CD14-positive monocyte (primary cell): ENCODE data around the gene PRLH. TPM values are rescaled to one million over a fixed set of nuclear protein-coding genes. Genes with fewer than 3 reads are reported as not detected.
A peak's percentile ranks its signal among the peaks of the same experiment; 100 is the strongest.

Experiments
- DNase-seq, 3 donors: peaks; one replicate each; pipeline ENCODE4 v3.0.0-alpha.2; 2011 to 2022
- H2AFZ ChIP-seq: 2 replicates; pipeline ENCODE4 v1.6.0; 2012; ENCODE audit warnings: mild to moderate bottlenecking, low read depth, low read length, inconsistent platforms; ENCODE audit not compliant: insufficient read depth, poor library complexity, severe bottlenecking
- H3K27ac ChIP-seq, 2 donors: 1 replicate in 1 of 2; 2 replicates in 1 of 2; pipeline ENCODE4 v1.5.1; 2012 to 2013; ENCODE audit warnings: low read length in 2 of 2, control low read depth in 1 of 2, inconsistent platforms in 1 of 2, low read depth in 1 of 2, mild to moderate bottlenecking in 1 of 2
- H3K27me3 ChIP-seq, 2 donors: one replicate each; pipeline versions ENCODE4 v1.6.0 to v1.6.1; 2011 to 2013; ENCODE audit warnings: low read length in 2 of 2; ENCODE audit not compliant: control insufficient read depth in 2 of 2, insufficient read depth in 2 of 2
- H3K36me3 ChIP-seq, 2 donors: replicated peaks in 1 of 2; 1 replicate in 1 of 2; 2 replicates in 1 of 2; pipeline versions ENCODE4 v1.5.1 to v1.6.1; 2012 to 2013; ENCODE audit warnings: low read length in 2 of 2, control low read depth in 1 of 2, inconsistent platforms in 1 of 2, mild to moderate bottlenecking in 1 of 2; ENCODE audit not compliant: insufficient read depth in 2 of 2, control insufficient read depth in 1 of 2
- H3K4me1 ChIP-seq, 2 donors: 1 replicate in 1 of 2; 2 replicates in 1 of 2; pipeline versions ENCODE4 v1.5.1 to v1.6.1; 2012 to 2013; ENCODE audit warnings: low read length in 2 of 2, control low read depth in 1 of 2, inconsistent platforms in 1 of 2, mild to moderate bottlenecking in 1 of 2, moderate library complexity in 1 of 2; ENCODE audit not compliant: insufficient read depth in 2 of 2, control insufficient read depth in 1 of 2
- H3K4me2 ChIP-seq: replicated peaks from 2 replicates; pipeline ENCODE3; 2012; ENCODE audit warnings: low read length, moderate library complexity, mild to moderate bottlenecking; ENCODE audit not compliant: poor library complexity, severe bottlenecking; ENCODE audit errors: extremely low read depth
- H3K4me3 ChIP-seq, 3 experiments: fragments of 200-600 bp in 1 of 3; sonication (generic) in 1 of 3; replicated peaks in 1 of 3; 1 replicate in 2 of 3; 2 replicates in 1 of 3; pipeline ENCODE4 v1.5.1; 2011 to 2013; ENCODE audit warnings: low read length in 3 of 3, mild to moderate bottlenecking in 3 of 3, control low read depth in 2 of 3, low read depth in 2 of 3, inconsistent platforms in 1 of 3, moderate library complexity in 1 of 3
- H3K79me2 ChIP-seq: 2 replicates; pipeline ENCODE4 v1.6.0; 2012; ENCODE audit warnings: mild to moderate bottlenecking, control low read depth, inconsistent platforms, low read length, moderate library complexity; ENCODE audit not compliant: insufficient read depth
- H3K9ac ChIP-seq: 2 replicates; pipeline ENCODE4 v1.6.0; 2017; ENCODE audit warnings: low read length, mild to moderate bottlenecking; ENCODE audit not compliant: insufficient read depth, poor library complexity, severe bottlenecking
- H3K9me3 ChIP-seq, 2 donors: replicated peaks in 1 of 2; 1 replicate in 1 of 2; 2 replicates in 1 of 2; pipeline versions ENCODE4 v1.5.1 to v1.6.1; 2012 to 2013; ENCODE audit warnings: low read length in 2 of 2, control low read depth in 1 of 2; ENCODE audit not compliant: control insufficient read depth in 1 of 2, insufficient read depth in 1 of 2
- H4K20me1 ChIP-seq: 2 replicates; pipeline ENCODE4 v1.6.0; 2012; ENCODE audit warnings: mild to moderate bottlenecking, low read length, control low read depth, moderate library complexity; ENCODE audit not compliant: insufficient read depth
- H3K27ac Mint-ChIP-seq, 7 donors: one replicate each; pipeline ENCODE4 v1.8.0; 2020; ENCODE audit warnings: mild to moderate bottlenecking in 7 of 7, mixed read lengths in 7 of 7, moderate library complexity in 6 of 7, inconsistent platforms in 2 of 7
- H3K27me3 Mint-ChIP-seq, 3 donors: one replicate each; pipeline ENCODE4 v1.8.0; 2021 to 2022; ENCODE audit warnings: low read depth in 3 of 3, mild to moderate bottlenecking in 3 of 3, mixed read lengths in 3 of 3, moderate library complexity in 3 of 3, inconsistent platforms in 1 of 3
- H3K36me3 Mint-ChIP-seq, 2 donors: one replicate each; pipeline ENCODE4 v1.8.0; 2020; ENCODE audit warnings: mixed read lengths in 2 of 2, inconsistent platforms in 1 of 2, mild to moderate bottlenecking in 1 of 2
- H3K4me1 Mint-ChIP-seq: one replicate; pipeline ENCODE4 v1.8.0; 2020; ENCODE audit warnings: mild to moderate bottlenecking, mixed read lengths
- H3K4me3 Mint-ChIP-seq, 2 donors: one replicate each; pipeline ENCODE4 v1.8.0; 2020; ENCODE audit warnings: mild to moderate bottlenecking in 2 of 2, mixed read lengths in 2 of 2, moderate library complexity in 1 of 2
- H3K9me3 Mint-ChIP-seq, 7 donors: one replicate each; pipeline ENCODE4 v1.8.0; 2020 to 2022; ENCODE audit warnings: mixed read lengths in 7 of 7, mild to moderate bottlenecking in 6 of 7, moderate library complexity in 6 of 7, inconsistent platforms in 2 of 7
- CTCF ChIP-seq: fragments of 200-600 bp; IDR thresholded peaks from one replicate; pipeline ENCODE4 v1.8.0; 2022; ENCODE audit warnings: antibody characterized with exemption, mild to moderate bottlenecking
- WGBS: methylation state at CpG from one replicate; pipeline ENCODE4 v1.1.5; 2013; ENCODE audit warnings: missing lambda C conversion rate; ENCODE audit not compliant: insufficient coverage; 5-methylcytosine and 5-hydroxymethylcytosine counted together
- intact Hi-C, 2 donors: fragments of 100-400 bp; cut with micrococcal nuclease; formaldehyde crosslinking; loops; one replicate each; pipeline versions ENCODE4 v1.15.0 to v1.15.1; 2023
- polyA plus RNA-seq, 3 donors: library from polyadenylated mRNA; depleted of rRNA in 1 of 3; unstranded in 2 of 3; stranded (reverse) in 1 of 3; fragments of 300-500 nt in 2 of 3; fragments of >200 nt in 1 of 3; fragmentation: Illumina TruSeq in 2 of 3; gene quantifications; 1 replicate in 2 of 3; 2 replicates in 1 of 3; pipeline ENCODE4 v1.2.3, GENCODE V29; 2012 to 2021

Gene PRLH
- polyA plus RNA-seq, 3 donors: not detected

- H3K4me3 ChIP-seq: no peak overlapping the region
- no peaks in the 10 kb centered on the region for H3K4me1 ChIP-seq
- H3K4me2 ChIP-seq: no peak overlapping the region
- Mint-ChIP-seq H3K27ac (peak overlapping the region in 1 of 7 donors; percentile 49), H3K4me3 (no peak overlapping the region), H3K4me1 (no peaks in the 10 kb centered on the region), H3K36me3 (no peaks in the 10 kb centered on the region), H3K9me3 (peaks cover 0 to 6% (median 0%) of the 10 kb centered on the region in 7 donors), H3K27me3 (peaks cover 7 to 13% (median 8%) of the 10 kb centered on the region in 3 donors)
- peaks cover 0 to 2% of the 10 kb centered on the region in 2 donors for H3K27me3 ChIP-seq
- no peaks in the 10 kb centered on the region for H4K20me1 ChIP-seq
- intact Hi-C loops: no loop called here
- no peak for DNase-seq
- no peaks in the 10 kb centered on the region for H3K9me3 ChIP-seq
- no peak overlapping the region for H2AFZ ChIP-seq
- no peak overlapping the region for H3K9ac ChIP-seq
- H3K27ac ChIP-seq: no peak overlapping the region
- H3K79me2 ChIP-seq: no peaks in the 10 kb centered on the region
- no peaks in the 10 kb centered on the region for H3K36me3 ChIP-seq
- 70% methylated on average over 6 of the region's 8 CpGs for WGBS
- TF ChIP-seq CTCF: no peak
Measured at GRCh38 chr2:237546040-237546875, 20.1 kb upstream of the PRLH start.

GRCh38 chr2:237546876-237547395 is 19.4 kb upstream of the PRLH start:
- H3K36me3 ChIP-seq: no peaks in the 10 kb centered on the region
- H4K20me1 ChIP-seq: no peaks in the 10 kb centered on the region
- H3K4me3 ChIP-seq: no peak overlapping the region
- TF ChIP-seq CTCF: no peak
- Mint-ChIP-seq H3K27me3 (peaks cover 8 to 13% (median 13%) of the 10 kb centered on the region in 3 donors), H3K36me3 (no peaks in the 10 kb centered on the region), H3K9me3 (peaks cover 0 to 5% (median 0%) of the 10 kb centered on the region in 7 donors), H3K27ac (peak overlapping the region in 1 of 7 donors; percentile 49), H3K4me3 (no peak overlapping the region), H3K4me1 (no peaks in the 10 kb centered on the region)
- no peaks in the 10 kb centered on the region for H3K4me1 ChIP-seq
- H3K9me3 ChIP-seq: no peaks in the 10 kb centered on the region
- H3K79me2 ChIP-seq: no peaks in the 10 kb centered on the region
- H2AFZ ChIP-seq: no peak overlapping the region
- no peak overlapping the region for H3K27ac ChIP-seq
- no peak overlapping the region for H3K4me2 ChIP-seq
- H3K27me3 ChIP-seq: peaks cover 0 to 2% of the 10 kb centered on the region in 2 donors
- H3K9ac ChIP-seq: no peak overlapping the region
- 94% methylated on average over 8 of the region's 13 CpGs for WGBS
- DNase-seq: no peak
- intact Hi-C loops: no loop called here
